Measurements from ENCODE around the gene AP3B1.

Gene AP3B1

GRCh38 chr5:78137290-78137689 is 157.2 kb downstream of the AP3B1 start:
- Histone ChIP-seq H3K9me3 (ENCODE audit: insufficient read depth, low read depth, low read length) (no peaks in the 10 kb centered on the region), H2AK5ac (ENCODE audit: low read length) (no peak overlapping the region), H3K4me2 (ENCODE audit: low read length) (no peak overlapping the region), H3K27me3 (ENCODE audit: insufficient read depth, low read length) (no peaks in the 10 kb centered on the region), H4K91ac (ENCODE audit: low read depth, low read length) (no peak overlapping the region), H3K9ac (ENCODE audit: low read length) (no peak overlapping the region), H2BK120ac (ENCODE audit: insufficient read depth, low read length, poor library complexity) (no peak overlapping the region), H4K8ac (ENCODE audit: low read depth, low read length) (no peak overlapping the region), H3K14ac (ENCODE audit: low read length) (no peak overlapping the region), H3K4ac (ENCODE audit: low read depth, low read length) (no peak overlapping the region), H2BK5ac (ENCODE audit: low read depth, low read length, poor library complexity) (no peak overlapping the region), H3K79me2 (ENCODE audit: control insufficient read depth, insufficient read depth, low read length, poor library complexity) (no peaks in the 10 kb centered on the region), H3K18ac (ENCODE audit: low read length) (no peak overlapping the region), H4K12ac (ENCODE audit: low read depth, low read length) (no peak overlapping the region), H3K4me3 (ENCODE audit: low read depth, low read length) (no peak overlapping the region), H3K27ac (ENCODE audit: low read depth, low read length) (no peak overlapping the region), H2AFZ (ENCODE audit: insufficient read depth, low read length, poor library complexity) (no peak overlapping the region), H3K4me1 (ENCODE audit: control insufficient read depth in 1 of 2, insufficient read depth in 2 of 2, low read length in 2 of 2) (no peaks in the 10 kb centered on the region), H3K79me1 (ENCODE audit: low read length) (no peaks in the 10 kb centered on the region), H3K36me3 (ENCODE audit: control insufficient read depth in 1 of 2, insufficient read depth in 2 of 2, low read length in 2 of 2) (peaks cover 2% of the 10 kb centered on the region in 2 experiments), H3K23ac (ENCODE audit: low read length) (no peak overlapping the region), H2BK12ac (ENCODE audit: low read length) (no peak overlapping the region)
- DNase-seq: no peak
- no CpG with 5 or more reads among the region's 1 CpG for WGBS (ENCODE audit: extremely low coverage, insufficient coverage, insufficient read length)

- Histone ChIP-seq H3K27me3 (ENCODE audit: insufficient read depth, low read length) (no peaks in the 10 kb centered on the region), H2BK12ac (ENCODE audit: low read length) (no peak overlapping the region), H3K23ac (ENCODE audit: low read length) (no peak overlapping the region), H3K4ac (ENCODE audit: low read depth, low read length) (no peak overlapping the region), H3K14ac (ENCODE audit: low read length) (no peak overlapping the region), H3K18ac (ENCODE audit: low read length) (no peak overlapping the region), H3K9me3 (ENCODE audit: insufficient read depth, low read depth, low read length) (no peaks in the 10 kb centered on the region), H3K79me2 (ENCODE audit: control insufficient read depth, insufficient read depth, low read length, poor library complexity) (no peaks in the 10 kb centered on the region), H3K79me1 (ENCODE audit: low read length) (no peaks in the 10 kb centered on the region), H2AFZ (ENCODE audit: insufficient read depth, low read length, poor library complexity) (no peak overlapping the region), H2BK120ac (ENCODE audit: insufficient read depth, low read length, poor library complexity) (no peak overlapping the region), H2BK5ac (ENCODE audit: low read depth, low read length, poor library complexity) (no peak overlapping the region), H4K12ac (ENCODE audit: low read depth, low read length) (no peak overlapping the region), H3K4me2 (ENCODE audit: low read length) (no peak overlapping the region), H3K4me3 (ENCODE audit: low read depth, low read length) (no peak overlapping the region), H3K9ac (ENCODE audit: low read length) (no peak overlapping the region), H3K27ac (ENCODE audit: low read depth, low read length) (no peak overlapping the region), H3K36me3 (ENCODE audit: control insufficient read depth in 1 of 2, insufficient read depth in 2 of 2, low read length in 2 of 2) (peaks cover 0 to 2% of the 10 kb centered on the region in 2 experiments), H4K91ac (ENCODE audit: low read depth, low read length) (no peak overlapping the region), H4K8ac (ENCODE audit: low read depth, low read length) (no peak overlapping the region), H2AK5ac (ENCODE audit: low read length) (no peak overlapping the region), H3K4me1 (ENCODE audit: control insufficient read depth in 1 of 2, insufficient read depth in 2 of 2, low read length in 2 of 2) (no peaks in the 10 kb centered on the region)
- no peak for DNase-seq
- WGBS (ENCODE audit: extremely low coverage, insufficient coverage, insufficient read length): no CpG with 5 or more reads among the region's 1 CpG
Measured at GRCh38 chr5:78133423-78133822, 161.1 kb downstream of the AP3B1 start.

GRCh38 chr5:78132507-78132906 is 162.0 kb downstream of the AP3B1 start:
- no peak overlapping the region for H2BK12ac ChIP-seq (ENCODE audit: low read length)
- H3K79me2 ChIP-seq (ENCODE audit: control insufficient read depth, insufficient read depth, low read length, poor library complexity): no peaks in the 10 kb centered on the region
- DNase-seq: no peak
- no peak overlapping the region for H3K4ac ChIP-seq (ENCODE audit: low read depth, low read length)
- H3K36me3 ChIP-seq (ENCODE audit: control insufficient read depth in 1 of 2, insufficient read depth in 2 of 2, low read length in 2 of 2): peaks cover 0 to 2% of the 10 kb centered on the region in 2 experiments
- H2BK120ac ChIP-seq (ENCODE audit: insufficient read depth, low read length, poor library complexity): no peak overlapping the region
- no peak overlapping the region for H4K12ac ChIP-seq (ENCODE audit: low read depth, low read length)
- H3K4me3 ChIP-seq (ENCODE audit: low read depth, low read length): no peak overlapping the region
- no peaks in the 10 kb centered on the region for H3K79me1 ChIP-seq (ENCODE audit: low read length)
- no peak overlapping the region for H2BK5ac ChIP-seq (ENCODE audit: low read depth, low read length, poor library complexity)
- no peak overlapping the region for H3K27ac ChIP-seq (ENCODE audit: low read depth, low read length)
- no peak overlapping the region for H3K14ac ChIP-seq (ENCODE audit: low read length)
- H3K18ac ChIP-seq (ENCODE audit: low read length): no peak overlapping the region
- H3K4me2 ChIP-seq (ENCODE audit: low read length): no peak overlapping the region
- no peak overlapping the region for H3K23ac ChIP-seq (ENCODE audit: low read length)
- no peak overlapping the region for H2AFZ ChIP-seq (ENCODE audit: insufficient read depth, low read length, poor library complexity)
- no peaks in the 10 kb centered on the region for H3K4me1 ChIP-seq (ENCODE audit: control insufficient read depth in 1 of 2, insufficient read depth in 2 of 2, low read length in 2 of 2)
- no peak overlapping the region for H3K9ac ChIP-seq (ENCODE audit: low read length)
- no peak overlapping the region for H4K91ac ChIP-seq (ENCODE audit: low read depth, low read length)
- no peak overlapping the region for H4K8ac ChIP-seq (ENCODE audit: low read depth, low read length)
- H3K9me3 ChIP-seq (ENCODE audit: insufficient read depth, low read depth, low read length): no peaks in the 10 kb centered on the region
- H3K27me3 ChIP-seq (ENCODE audit: insufficient read depth, low read length): no peaks in the 10 kb centered on the region
- no CpG with 5 or more reads among the region's 2 CpGs for WGBS (ENCODE audit: extremely low coverage, insufficient coverage, insufficient read length)
- no peak overlapping the region for H2AK5ac ChIP-seq (ENCODE audit: low read length)

GRCh38 chr5:78129597-78129996 is 164.9 kb downstream of the AP3B1 start:
- WGBS (ENCODE audit: extremely low coverage, insufficient coverage, insufficient read length): no CpG with 5 or more reads among the region's 3 CpGs

More at GRCh38 chr5:78129597-78129996, 164.9 kb downstream of the AP3B1 start:
- no peak overlapping the region for H2AK5ac ChIP-seq (ENCODE audit: low read length)
- no peak overlapping the region for H3K23ac ChIP-seq (ENCODE audit: low read length)
- H4K8ac ChIP-seq (ENCODE audit: low read depth, low read length): no peak overlapping the region
- no peak for DNase-seq
- no peak overlapping the region for H3K9ac ChIP-seq (ENCODE audit: low read length)
- H2BK5ac ChIP-seq (ENCODE audit: low read depth, low read length, poor library complexity): no peak overlapping the region
- H3K14ac ChIP-seq (ENCODE audit: low read length): no peak overlapping the region
- H2BK120ac ChIP-seq (ENCODE audit: insufficient read depth, low read length, poor library complexity): no peak overlapping the region
- no peak overlapping the region for H3K27ac ChIP-seq (ENCODE audit: low read depth, low read length)
- H2AFZ ChIP-seq (ENCODE audit: insufficient read depth, low read length, poor library complexity): no peak overlapping the region
- H4K91ac ChIP-seq (ENCODE audit: low read depth, low read length): no peak overlapping the region
- no peak overlapping the region for H3K4ac ChIP-seq (ENCODE audit: low read depth, low read length)
- H3K79me1 ChIP-seq (ENCODE audit: low read length): no peaks in the 10 kb centered on the region
- peaks cover 0 to 2% of the 10 kb centered on the region in 2 experiments for H3K36me3 ChIP-seq (ENCODE audit: control insufficient read depth in 1 of 2, insufficient read depth in 2 of 2, low read length in 2 of 2)
- no peak overlapping the region for H3K4me2 ChIP-seq (ENCODE audit: low read length)
- H2BK12ac ChIP-seq (ENCODE audit: low read length): no peak overlapping the region
- no peaks in the 10 kb centered on the region for H3K27me3 ChIP-seq (ENCODE audit: insufficient read depth, low read length)
- no peaks in the 10 kb centered on the region for H3K79me2 ChIP-seq (ENCODE audit: control insufficient read depth, insufficient read depth, low read length, poor library complexity)
- H3K9me3 ChIP-seq (ENCODE audit: insufficient read depth, low read depth, low read length): no peaks in the 10 kb centered on the region
- no peak overlapping the region for H4K12ac ChIP-seq (ENCODE audit: low read depth, low read length)
- no peak overlapping the region for H3K4me3 ChIP-seq (ENCODE audit: low read depth, low read length)
- H3K4me1 ChIP-seq (ENCODE audit: control insufficient read depth in 1 of 2, insufficient read depth in 2 of 2, low read length in 2 of 2): no peaks in the 10 kb centered on the region
- H3K18ac ChIP-seq (ENCODE audit: low read length): no peak overlapping the region
